Measurements from ENCODE around the gene CREB3L2. TPM values are rescaled to one million over a fixed set of nuclear protein-coding genes. Genes with fewer than 3 reads are reported as not detected.
"Not testable (repeated sequence)": the region's sequence is repeated elsewhere in the genome, so short reads cannot be mapped to it uniquely, and the experiment has no call there.

CREB3L2 gene
- total RNA-seq, 2 experiments from 2014 or later = 14.1 to 15.7 TPM

- Mint-ChIP-seq H3K27me3 (ENCODE audit: low read depth) (no peaks in the 10 kb centered on the region), H3K9me3 (peaks cover 12% of the 10 kb centered on the region), H3K4me1 (ENCODE audit: low read depth) (peaks cover 3% of the 10 kb centered on the region), H3K4me3 (no peak overlapping the region), H3K36me3 (ENCODE audit: low read depth) (peaks cover 26% of the 10 kb centered on the region), H3K27ac (no peak overlapping the region)
- intact Hi-C loops (cut with micrococcal nuclease) = no loop called here
- DNase-seq = no peak
- CTCF ChIA-PET = no interaction called here
These were observed 16.0 kb downstream of the CREB3L2 start for GRCh38 chr7:137985897-137986251.

- H3K27me3 Mint-ChIP-seq (ENCODE audit: low read depth) = no peaks in the 10 kb centered on the region
- H3K9me3 Mint-ChIP-seq = peaks cover 12% of the 10 kb centered on the region
- peaks cover 26% of the 10 kb centered on the region for H3K36me3 Mint-ChIP-seq (ENCODE audit: low read depth)
- intact Hi-C loops (cut with micrococcal nuclease) = no loop called here
- CTCF ChIA-PET = interaction anchor here (0.5 kb wide), 1 partner anchor 13 kb away, joined by 3 read pairs; no protein-coding TSS in a partner anchor
- DNase-seq = no peak
- no peak overlapping the region for H3K27ac Mint-ChIP-seq
- H3K4me3 Mint-ChIP-seq = no peak overlapping the region
- H3K4me1 Mint-ChIP-seq (ENCODE audit: low read depth) = peaks cover 3% of the 10 kb centered on the region
These were observed 16.5 kb downstream of the CREB3L2 start for GRCh38 chr7:137985253-137985896.

- H3K4me3 Mint-ChIP-seq = no peak overlapping the region
- H3K9me3 Mint-ChIP-seq = peaks cover 12% of the 10 kb centered on the region
- no peak for DNase-seq
- intact Hi-C loops (cut with micrococcal nuclease) = no loop called here
- no peak overlapping the region for H3K27ac Mint-ChIP-seq
- peaks cover 26% of the 10 kb centered on the region for H3K36me3 Mint-ChIP-seq (ENCODE audit: low read depth)
- CTCF ChIA-PET = interaction anchor here (0.5 to 0.9 kb wide), 2 partner anchors 12 to 17 kb away, joined by 3 read pairs; no protein-coding TSS in a partner anchor
- peaks cover 3% of the 10 kb centered on the region for H3K4me1 Mint-ChIP-seq (ENCODE audit: low read depth)
- H3K27me3 Mint-ChIP-seq (ENCODE audit: low read depth) = no peaks in the 10 kb centered on the region
These were observed 17.5 kb downstream of the CREB3L2 start for GRCh38 chr7:137984181-137985041.

GRCh38 chr7:137983323-137984008 lies 18.4 kb downstream of the CREB3L2 start:
- H3K9me3 Mint-ChIP-seq = peaks cover 12% of the 10 kb centered on the region
- intact Hi-C loops (cut with micrococcal nuclease) = no loop called here
- H3K27ac Mint-ChIP-seq = no peak overlapping the region
- H3K4me3 Mint-ChIP-seq = no peak overlapping the region
- no peak for DNase-seq
- H3K36me3 Mint-ChIP-seq (ENCODE audit: low read depth) = peaks cover 26% of the 10 kb centered on the region
- H3K4me1 Mint-ChIP-seq (ENCODE audit: low read depth) = peaks cover 3% of the 10 kb centered on the region
- no peaks in the 10 kb centered on the region for H3K27me3 Mint-ChIP-seq (ENCODE audit: low read depth)
- CTCF ChIA-PET = interaction anchor here (0.6 to 0.9 kb wide), 2 partner anchors 18 to 29 kb away, joined by 3 read pairs; no protein-coding TSS in a partner anchor

GRCh38 chr7:137982394-137982793 lies 19.5 kb downstream of the CREB3L2 start:
- Mint-ChIP-seq H3K36me3 (ENCODE audit: low read depth) (peaks cover 25% of the 10 kb centered on the region), H3K9me3 (peaks cover 12% of the 10 kb centered on the region)
- H3K4me1 Mint-ChIP-seq (ENCODE audit: low read depth); H3K4me3 Mint-ChIP-seq; DNase-seq; H3K27me3 Mint-ChIP-seq (ENCODE audit: low read depth); intact Hi-C loops (cut with micrococcal nuclease); H3K27ac Mint-ChIP-seq: not testable (repeated sequence)
- CTCF ChIA-PET = interaction anchor here (1.1 to 1.2 kb wide), 2 partner anchors 14 to 25 kb away, joined by 3 to 4 read pairs; no protein-coding TSS in a partner anchor

GRCh38 chr7:137981668-137982067 lies 20.2 kb downstream of the CREB3L2 start:
- no peak overlapping the region for H3K4me3 Mint-ChIP-seq
- CTCF ChIA-PET = interaction anchor here (1.1 to 1.2 kb wide), 2 partner anchors 13 to 26 kb away, joined by 3 to 4 read pairs; no protein-coding TSS in a partner anchor

GRCh38 chr7:137981175-137981574 lies 20.7 kb downstream of the CREB3L2 start:
- Mint-ChIP-seq H3K4me3 (no peak overlapping the region), H3K4me1 (ENCODE audit: low read depth) (no peaks in the 10 kb centered on the region)

More at GRCh38 chr7:137981668-137982067, 20.2 kb downstream of the CREB3L2 start:
- intact Hi-C loops (cut with micrococcal nuclease) = no loop called here
- no peak for DNase-seq
- no peaks in the 10 kb centered on the region for H3K27me3 Mint-ChIP-seq (ENCODE audit: low read depth)
- no peak overlapping the region for H3K27ac Mint-ChIP-seq
- peaks cover 25% of the 10 kb centered on the region for H3K36me3 Mint-ChIP-seq (ENCODE audit: low read depth)
- no peaks in the 10 kb centered on the region for H3K4me1 Mint-ChIP-seq (ENCODE audit: low read depth)
- peaks cover 12% of the 10 kb centered on the region for H3K9me3 Mint-ChIP-seq

GRCh38 chr7:137980308-137980707 lies 21.6 kb downstream of the CREB3L2 start:
- no peak for DNase-seq
- Mint-ChIP-seq H3K9me3 (peaks cover 12% of the 10 kb centered on the region), H3K36me3 (ENCODE audit: low read depth) (peaks cover 25% of the 10 kb centered on the region), H3K27ac (no peak overlapping the region), H3K4me3 (no peak overlapping the region), H3K4me1 (ENCODE audit: low read depth) (no peaks in the 10 kb centered on the region), H3K27me3 (ENCODE audit: low read depth) (no peaks in the 10 kb centered on the region)
- intact Hi-C loops (cut with micrococcal nuclease) = no loop called here
- CTCF ChIA-PET = interaction anchor here (1.2 kb wide), 1 partner anchor 76 kb away, joined by 4 read pairs; no protein-coding TSS in a partner anchor

More at GRCh38 chr7:137981175-137981574, 20.7 kb downstream of the CREB3L2 start:
- CTCF ChIA-PET = interaction anchor here (1.1 to 1.2 kb wide), 3 partner anchors 12 to 77 kb away, joined by 3 to 4 read pairs (median 4); no protein-coding TSS in a partner anchor
- intact Hi-C loops (cut with micrococcal nuclease) = no loop called here
- no peak for DNase-seq
- Mint-ChIP-seq H3K27ac (no peak overlapping the region), H3K36me3 (ENCODE audit: low read depth) (peaks cover 25% of the 10 kb centered on the region), H3K27me3 (ENCODE audit: low read depth) (no peaks in the 10 kb centered on the region), H3K9me3 (peaks cover 12% of the 10 kb centered on the region)

GRCh38 chr7:137978464-137979237 lies 23.2 kb downstream of the CREB3L2 start:
- CTCF ChIA-PET = interaction anchor here (2.0 kb wide), 1 partner anchor 75 kb away, joined by 4 read pairs; no protein-coding TSS in a partner anchor
- intact Hi-C loops (cut with micrococcal nuclease) = no loop called here
- H3K27ac Mint-ChIP-seq = no peak overlapping the region
- peaks cover 9% of the 10 kb centered on the region for H3K9me3 Mint-ChIP-seq
- DNase-seq = no peak
- H3K4me3 Mint-ChIP-seq = no peak overlapping the region
- no peaks in the 10 kb centered on the region for H3K4me1 Mint-ChIP-seq (ENCODE audit: low read depth)
- peaks cover 14% of the 10 kb centered on the region for H3K36me3 Mint-ChIP-seq (ENCODE audit: low read depth)
- no peaks in the 10 kb centered on the region for H3K27me3 Mint-ChIP-seq (ENCODE audit: low read depth)

GRCh38 chr7:137977173-137977572 lies 24.7 kb downstream of the CREB3L2 start:
- no peak for DNase-seq
- CTCF ChIA-PET = no interaction called here
- no peak overlapping the region for H3K27ac Mint-ChIP-seq
- peaks cover 2% of the 10 kb centered on the region for H3K36me3 Mint-ChIP-seq (ENCODE audit: low read depth)
- H3K27me3 Mint-ChIP-seq (ENCODE audit: low read depth) = no peaks in the 10 kb centered on the region
- H3K9me3 Mint-ChIP-seq = no peaks in the 10 kb centered on the region
- no peak overlapping the region for H3K4me3 Mint-ChIP-seq
- intact Hi-C loops (cut with micrococcal nuclease) = loop anchor here (2.0 kb wide), 1 partner anchor 18 kb away; no protein-coding TSS in a partner anchor
- no peaks in the 10 kb centered on the region for H3K4me1 Mint-ChIP-seq (ENCODE audit: low read depth)

GRCh38 chr7:137976696-137977095 lies 25.2 kb downstream of the CREB3L2 start:
- no peak for DNase-seq
- Mint-ChIP-seq H3K27ac (no peak overlapping the region), H3K27me3 (ENCODE audit: low read depth) (no peaks in the 10 kb centered on the region), H3K4me3 (no peak overlapping the region), H3K9me3 (no peaks in the 10 kb centered on the region), H3K36me3 (ENCODE audit: low read depth) (peaks cover 2% of the 10 kb centered on the region), H3K4me1 (ENCODE audit: low read depth) (no peaks in the 10 kb centered on the region)
- intact Hi-C loops (cut with micrococcal nuclease) = loop anchor here (2.0 kb wide), 1 partner anchor 18 kb away; no protein-coding TSS in a partner anchor
- CTCF ChIA-PET = no interaction called here
